ENCODE results near the gene TIMM44. TPM values are rescaled to one million over a fixed set of nuclear protein-coding genes. Genes with fewer than 3 reads are reported as not detected.

Gene TIMM44
- total RNA-seq, 1 experiment from 2014 or later, result 72.8 TPM

DNA sequence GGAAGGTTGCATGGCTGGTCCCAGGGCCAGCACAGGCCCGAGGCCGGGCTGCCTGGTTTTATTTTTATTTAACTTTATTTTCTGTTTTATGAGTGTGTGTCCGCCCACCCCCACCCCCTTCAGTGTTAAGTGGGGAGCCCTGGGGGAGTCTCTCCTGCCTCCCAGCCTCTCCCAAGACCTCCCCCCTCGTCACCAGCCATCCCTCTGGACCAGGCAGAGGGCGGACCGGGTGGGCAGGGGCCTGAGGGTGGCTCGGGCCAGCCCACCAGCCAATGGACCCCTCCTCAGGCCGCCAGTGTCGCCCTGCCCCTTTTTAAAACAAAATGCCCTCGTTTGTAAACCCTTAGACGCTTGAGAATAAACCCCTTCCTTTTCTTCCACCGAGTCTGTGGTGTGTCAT is 29.4 kb downstream of the TIMM44 start:
- Histone ChIP-seq H3K4me3 (no peak overlapping the region), H3K4me2 (no peak overlapping the region), H3K27ac (no peak overlapping the region), H3K27me3 (ENCODE audit: insufficient read depth, low read depth) (peaks cover 19% of the 10 kb centered on the region), H4K20me1 (ENCODE audit: insufficient read depth) (peaks cover 25% of the 10 kb centered on the region), H3K79me2 (ENCODE audit: low read depth) (no peaks in the 10 kb centered on the region; the same call in 1 of the 2 replicates), H2AFZ (no peak overlapping the region), H3K4me1 (replicated peaks; ENCODE audit: insufficient read depth) (peaks cover 5% of the 10 kb centered on the region), H3K36me3 (ENCODE audit: low read depth) (0 out of 2 replicates have a peak, but pooled peaks cover 7% of the 10 kb centered on the region), H3K9me3 (ENCODE audit: insufficient read depth, low read depth) (no peaks in the 10 kb centered on the region), H3K9me2 (ENCODE audit: insufficient read depth) (no peaks in the 10 kb centered on the region), H3F3A (ENCODE audit: insufficient read depth, low read depth) (peaks cover 22% of the 10 kb centered on the region; the same call in 1 of the 2 replicates)
- ChIA-PET POLR2A (ENCODE audit: unreplicated experiment) (interaction anchor here (0.6 kb wide), 1 partner anchor 15 kb away, joined by 3 read pairs; no protein-coding TSS in a partner anchor), CTCF (no interaction called here)
- TF ChIP-seq, protein P1, sequence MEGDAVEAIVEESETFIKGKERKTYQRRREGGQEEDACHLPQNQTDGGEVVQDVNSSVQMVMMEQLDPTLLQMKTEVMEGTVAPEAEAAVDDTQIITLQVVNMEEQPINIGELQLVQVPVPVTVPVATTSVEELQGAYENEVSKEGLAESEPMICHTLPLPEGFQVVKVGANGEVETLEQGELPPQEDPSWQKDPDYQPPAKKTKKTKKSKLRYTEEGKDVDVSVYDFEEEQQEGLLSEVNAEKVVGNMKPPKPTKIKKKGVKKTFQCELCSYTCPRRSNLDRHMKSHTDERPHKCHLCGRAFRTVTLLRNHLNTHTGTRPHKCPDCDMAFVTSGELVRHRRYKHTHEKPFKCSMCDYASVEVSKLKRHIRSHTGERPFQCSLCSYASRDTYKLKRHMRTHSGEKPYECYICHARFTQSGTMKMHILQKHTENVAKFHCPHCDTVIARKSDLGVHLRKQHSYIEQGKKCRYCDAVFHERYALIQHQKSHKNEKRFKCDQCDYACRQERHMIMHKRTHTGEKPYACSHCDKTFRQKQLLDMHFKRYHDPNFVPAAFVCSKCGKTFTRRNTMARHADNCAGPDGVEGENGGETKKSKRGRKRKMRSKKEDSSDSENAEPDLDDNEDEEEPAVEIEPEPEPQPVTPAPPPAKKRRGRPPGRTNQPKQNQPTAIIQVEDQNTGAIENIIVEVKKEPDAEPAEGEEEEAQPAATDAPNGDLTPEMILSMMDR (conservative IDR thresholded peaks at IDR 0.05), result no peak
- no peak for TF ChIP-seq EZH2 (IDR thresholded peaks at IDR 0.05; ENCODE audit: low read depth)
- DNase-seq, result no peak
- intact Hi-C loops (cut with micrococcal nuclease; ENCODE audit: unreplicated experiment), result no loop called here
- BruUV-seq (replicated peaks), result no TSS peak

DNA sequence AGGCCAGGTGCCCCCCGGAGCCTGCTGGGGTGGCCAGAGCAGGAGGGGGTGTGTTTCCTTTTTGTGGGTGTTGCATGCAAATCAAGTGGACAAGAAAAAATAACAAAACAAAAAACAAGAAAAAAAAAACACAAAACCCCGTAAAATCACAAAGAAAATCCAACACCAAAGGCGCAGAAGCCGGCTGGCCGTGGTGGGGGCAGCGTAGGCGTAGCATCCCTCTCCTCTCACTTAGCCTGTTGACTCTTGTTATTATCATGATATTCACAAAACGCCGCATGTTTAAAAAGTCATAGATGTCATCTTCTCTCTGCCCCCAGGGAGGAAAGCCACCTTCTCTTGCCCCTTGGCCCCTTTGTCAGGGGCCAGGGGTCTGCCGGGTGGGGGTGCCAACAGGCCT is 29.8 kb downstream of the TIMM44 start:
- no TSS peak for BruUV-seq (replicated peaks)

DNA sequence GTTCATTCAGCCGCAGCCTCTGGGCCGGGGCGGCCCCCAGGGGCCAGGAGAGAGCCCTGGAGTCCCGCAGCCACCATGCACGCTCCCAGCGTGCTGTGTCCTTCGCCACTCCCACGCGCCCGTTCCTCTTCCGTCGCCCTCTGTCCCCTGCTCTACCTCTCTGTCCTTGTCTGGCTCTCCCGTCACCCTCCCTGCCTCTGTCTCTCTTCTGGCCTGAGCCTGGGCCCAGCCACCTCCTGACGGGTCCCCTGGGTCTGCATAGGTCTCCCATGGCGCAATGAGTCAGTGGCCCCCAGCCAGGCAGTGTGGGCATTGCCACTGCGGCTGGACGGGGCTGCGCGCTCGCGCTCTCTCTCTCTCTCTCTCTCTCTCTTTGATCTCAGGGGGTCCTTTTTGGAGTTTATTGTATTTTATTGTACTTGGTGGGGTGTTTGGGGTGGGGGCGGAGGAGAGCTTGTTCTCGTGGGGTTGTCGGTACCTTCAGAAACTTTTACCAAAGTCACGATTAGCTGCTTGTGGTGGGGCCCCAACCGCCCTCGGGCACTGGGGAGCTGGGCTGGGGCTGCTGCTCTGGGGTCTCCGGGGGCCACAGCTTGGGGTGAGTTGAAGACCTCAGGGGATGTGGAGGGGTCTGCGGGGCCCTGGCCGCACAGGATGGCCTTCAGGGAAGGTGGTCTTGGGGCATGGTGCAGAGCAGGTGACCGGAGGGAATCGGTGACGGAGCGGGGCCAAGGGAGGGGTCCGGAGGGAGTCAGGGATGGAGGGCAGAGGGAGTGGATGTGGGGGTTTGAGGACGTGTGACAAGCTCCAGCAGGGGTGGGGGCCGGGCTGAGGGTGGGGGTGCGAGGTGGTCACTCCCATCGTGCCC is 30.5 kb downstream of the TIMM44 start:
- TF ChIP-seq, protein P1 (conservative IDR thresholded peaks at IDR 0.05), result no peak
- TF ChIP-seq EZH2 (IDR thresholded peaks at IDR 0.05; ENCODE audit: low read depth), result no peak
- Histone ChIP-seq H3F3A (ENCODE audit: insufficient read depth, low read depth) (peaks cover 12% of the 10 kb centered on the region; the same call in 1 of the 2 replicates), H3K4me3 (no peak overlapping the region), H3K4me2 (no peak overlapping the region), H2AFZ (no peak overlapping the region), H3K27ac (no peak overlapping the region), H3K27me3 (ENCODE audit: insufficient read depth, low read depth) (peaks cover 19% of the 10 kb centered on the region), H3K79me2 (ENCODE audit: low read depth) (peaks cover under 1% of the 10 kb centered on the region; the same call in 1 of the 2 replicates), H3K9me3 (ENCODE audit: insufficient read depth, low read depth) (no peaks in the 10 kb centered on the region), H4K20me1 (ENCODE audit: insufficient read depth) (peaks cover 35% of the 10 kb centered on the region), H3K4me1 (replicated peaks; ENCODE audit: insufficient read depth) (peaks cover 4% of the 10 kb centered on the region; the same call in 1 of the 2 replicates), H3K36me3 (ENCODE audit: low read depth) (0 out of 2 replicates have a peak, but pooled peaks cover 7% of the 10 kb centered on the region), H3K9me2 (ENCODE audit: insufficient read depth) (no peaks in the 10 kb centered on the region)
- CTCF ChIA-PET, result no interaction called here
- no TSS peak for BruUV-seq (replicated peaks)
- POLR2A ChIA-PET (ENCODE audit: unreplicated experiment), result no interaction called here
- intact Hi-C loops (cut with micrococcal nuclease; ENCODE audit: unreplicated experiment), result no loop called here
- no peak for DNase-seq

More for the DNA sequence above, 29.8 kb downstream of the TIMM44 start:
- intact Hi-C loops (cut with micrococcal nuclease; ENCODE audit: unreplicated experiment), result no loop called here
- Histone ChIP-seq H3K9me3 (ENCODE audit: insufficient read depth, low read depth) (no peaks in the 10 kb centered on the region), H4K20me1 (ENCODE audit: insufficient read depth) (peaks cover 29% of the 10 kb centered on the region), H3K27me3 (ENCODE audit: insufficient read depth, low read depth) (peaks cover 19% of the 10 kb centered on the region), H3K4me2 (no peak overlapping the region), H3K9me2 (ENCODE audit: insufficient read depth) (no peaks in the 10 kb centered on the region), H3K36me3 (ENCODE audit: low read depth) (0 out of 2 replicates have a peak, but pooled peaks cover 7% of the 10 kb centered on the region), H3K27ac (no peak overlapping the region), H3K4me3 (no peak overlapping the region), H3K79me2 (ENCODE audit: low read depth) (no peaks in the 10 kb centered on the region; the same call in 1 of the 2 replicates), H2AFZ (no peak overlapping the region), H3F3A (ENCODE audit: insufficient read depth, low read depth) (peaks cover 18% of the 10 kb centered on the region; the same call in 1 of the 2 replicates), H3K4me1 (replicated peaks; ENCODE audit: insufficient read depth) (peaks cover 5% of the 10 kb centered on the region)
- CTCF ChIA-PET, result no interaction called here
- TF ChIP-seq EZH2 (IDR thresholded peaks at IDR 0.05; ENCODE audit: low read depth), result no peak
- TF ChIP-seq, protein P1 (conservative IDR thresholded peaks at IDR 0.05), result no peak
- POLR2A ChIA-PET (ENCODE audit: unreplicated experiment), result no interaction called here
- DNase-seq, result no peak
